Neural cell (in vitro differentiated cells): ENCODE data around the gene PPP6R1. TPM values are rescaled to one million over a fixed set of nuclear protein-coding genes. Genes with fewer than 3 reads are reported as not detected.

Experiments used
- H2AFZ ChIP-seq: fragments of 200-600, 300-800 bp; sonication (generic), shearing (Covaris generic); 2 replicates; pipeline ENCODE4 v1.6.0; 2014; ENCODE audit warnings: low read depth, mild to moderate bottlenecking, antibody characterized with exemption, low read length, moderate library complexity
- H3F3A ChIP-seq: fragments of 200-600 bp; shearing (Covaris generic); 2 replicates; pipeline ENCODE4 v1.6.1; 2016; ENCODE audit warnings: mild to moderate bottlenecking, moderate library complexity, mixed read lengths, antibody characterized with exemption, low read length; ENCODE audit not compliant: insufficient read depth, poor library complexity, severe bottlenecking
- H3K27ac ChIP-seq: fragments of 200-600, 300-800 bp; sonication (generic), shearing (Covaris generic); 2 replicates; pipeline ENCODE4 v1.5.1; 2014; ENCODE audit warnings: mild to moderate bottlenecking, low read length, moderate library complexity
- H3K27me3 ChIP-seq: fragments of 300-800, 200-600 bp; sonication (generic), shearing (Covaris generic); 2 replicates; pipeline ENCODE4 v1.6.0; 2014; ENCODE audit warnings: mild to moderate bottlenecking, low read depth, low read length, moderate library complexity; ENCODE audit not compliant: insufficient read depth
- H3K36me3 ChIP-seq: fragments of 300-800, 200-600 bp; sonication (generic), shearing (Covaris generic); 2 replicates; pipeline ENCODE4 v1.5.1; 2014; ENCODE audit warnings: mild to moderate bottlenecking, antibody characterized with exemption, low read length, moderate library complexity; ENCODE audit not compliant: insufficient read depth
- H3K4me2 ChIP-seq: fragments of 300-800, 200-600 bp; sonication (generic), shearing (Covaris generic); 2 replicates; pipeline ENCODE4 v1.6.0; 2014; ENCODE audit warnings: mild to moderate bottlenecking, low read length
- H3K4me3 ChIP-seq: fragments of 300-800, 200-600 bp; sonication (generic), shearing (Covaris generic); 2 replicates; pipeline ENCODE4 v1.5.1; 2014; ENCODE audit warnings: mild to moderate bottlenecking, low read length, moderate library complexity
- H3K79me2 ChIP-seq: fragments of 200-600 bp; shearing (Covaris generic); replicated peaks from 2 replicates; pipeline ENCODE4 v1.6.0; 2014; ENCODE audit warnings: mild to moderate bottlenecking, low read length, moderate library complexity; ENCODE audit not compliant: insufficient read depth
- H3K9ac ChIP-seq: fragments of 300-800, 200-600 bp; sonication (generic), shearing (Covaris generic); 2 replicates; pipeline ENCODE4 v1.6.1; 2016; ENCODE audit warnings: mild to moderate bottlenecking, low read length, mixed read lengths
- H3K9me2 ChIP-seq: fragments of 200-600 bp; shearing (Covaris generic); 2 replicates; pipeline ENCODE4 v1.6.1; 2016; ENCODE audit warnings: mild to moderate bottlenecking, low read length, mixed read lengths; ENCODE audit not compliant: insufficient read depth
- H3K9me3 ChIP-seq: fragments of 200-600, 300-800 bp; sonication (generic), shearing (Covaris generic); 2 replicates; pipeline ENCODE4 v1.6.1; 2016; ENCODE audit warnings: mild to moderate bottlenecking, mixed run types, low read length, moderate library complexity, mixed read lengths
- H4K20me1 ChIP-seq: fragments of 200-600 bp; shearing (Covaris generic); 2 replicates; pipeline ENCODE4 v1.6.1; 2016; ENCODE audit warnings: mild to moderate bottlenecking, mixed run types; ENCODE audit not compliant: insufficient read depth
- CTCF ChIP-seq: fragments of 450-650 bp; IDR thresholded peaks from 2 replicates; pipeline ENCODE4 v1.5.1; 2014; ENCODE audit warnings: antibody characterized with exemption, mild to moderate bottlenecking, moderate library complexity; ENCODE audit not compliant: poor library complexity, severe bottlenecking
- EP300 ChIP-seq: fragments of 450-650 bp; conservative IDR thresholded peaks from 2 replicates; pipeline ENCODE4 v1.6.1; 2014; ENCODE audit warnings: antibody characterized with exemption, mild to moderate bottlenecking, moderate library complexity; ENCODE audit not compliant: poor library complexity, severe bottlenecking
- EZH2 ChIP-seq: fragments of 200-600, 300-800 bp; shearing (Covaris generic), sonication (generic); IDR thresholded peaks from 2 replicates; pipeline ENCODE4 v1.6.1; 2014; ENCODE audit warnings: antibody characterized with exemption, low read length, borderline replicate concordance, mild to moderate bottlenecking; ENCODE audit not compliant: insufficient read depth, poor library complexity, severe bottlenecking
- MXI1 ChIP-seq: fragments of 450-650 bp; conservative IDR thresholded peaks from 2 replicates; pipeline ENCODE4 v1.6.1; 2014; ENCODE audit warnings: antibody characterized with exemption, mild to moderate bottlenecking; ENCODE audit not compliant: poor library complexity, severe bottlenecking
- POLR2AphosphoS5 ChIP-seq: IDR thresholded peaks from 2 replicates; pipeline ENCODE4 v1.6.1; 2012
- RAD21 ChIP-seq: fragments of 450-650 bp; conservative IDR thresholded peaks from 2 replicates; pipeline ENCODE4 v1.6.1; 2014; ENCODE audit warnings: antibody characterized with exemption, mild to moderate bottlenecking, moderate library complexity
- REST ChIP-seq: IDR thresholded peaks from 2 replicates; pipeline ENCODE4 v1.6.1; 2012; ENCODE audit warnings: borderline replicate concordance
- SMC3 ChIP-seq: fragments of 450-650 bp; conservative IDR thresholded peaks from 2 replicates; pipeline ENCODE4 v1.6.1; 2014; ENCODE audit warnings: antibody characterized with exemption, mild to moderate bottlenecking, moderate library complexity; ENCODE audit not compliant: poor library complexity
- TAF1 ChIP-seq: IDR thresholded peaks from 2 replicates; pipeline ENCODE4 v1.6.1; 2012; ENCODE audit warnings: low read depth
- polyA plus RNA-seq: library from polyadenylated mRNA; depleted of rRNA; stranded (reverse); fragments of >200 nt; gene quantifications from 2 replicates; pipeline ENCODE4 v1.2.3, GENCODE V29; 2014

Gene PPP6R1
- polyA plus RNA-seq, 1 donor from 2014 or later: 20.0 TPM

GRCh38 chr19:55248166-55248675, 10.6 kb downstream of the PPP6R1 start:
- Histone ChIP-seq H3K9me3 (no peaks in the 10 kb centered on the region), H3K9ac (no peak overlapping the region), H3K27me3 (no peaks in the 10 kb centered on the region), H4K20me1 (no peaks in the 10 kb centered on the region), H2AFZ (no peak overlapping the region), H3F3A (no peaks in the 10 kb centered on the region), H3K4me2 (no peak overlapping the region), H3K27ac (no peak overlapping the region), H3K9me2 (no peaks in the 10 kb centered on the region), H3K36me3 (no peaks in the 10 kb centered on the region), H3K79me2 (peaks cover 33% of the 10 kb centered on the region), H3K4me3 (no peak overlapping the region)
- TF ChIP-seq REST (no peak), MXI1 (no peak), POLR2AphosphoS5 (no peak), SMC3 (no peak), EZH2 (no peak), RAD21 (no peak), TAF1 (no peak), CTCF (no peak), EP300 (no peak)

- H3K4me3 ChIP-seq: no peak overlapping the region
- H3K27ac ChIP-seq: no peak overlapping the region
- no peak overlapping the region for H2AFZ ChIP-seq
- no peak overlapping the region for H3K4me2 ChIP-seq
- no peaks in the 10 kb centered on the region for H3K9me3 ChIP-seq
- H3F3A ChIP-seq: no peaks in the 10 kb centered on the region
- TF ChIP-seq MXI1: no peak
- TF ChIP-seq EP300: no peak
- TF ChIP-seq CTCF: no peak
- TF ChIP-seq TAF1: no peak
- no peak for TF ChIP-seq EZH2
- H3K27me3 ChIP-seq: no peaks in the 10 kb centered on the region
- no peaks in the 10 kb centered on the region for H3K36me3 ChIP-seq
- H3K79me2 ChIP-seq: peaks cover 27% of the 10 kb centered on the region
- H3K9ac ChIP-seq: no peak overlapping the region
- H4K20me1 ChIP-seq: no peaks in the 10 kb centered on the region
- H3K9me2 ChIP-seq: no peaks in the 10 kb centered on the region
Observed at GRCh38 chr19:55247621-55248099, 11.2 kb downstream of the PPP6R1 start.
